ENCODE measurements around the gene RPL27A.

The RPL27A gene

DNA sequence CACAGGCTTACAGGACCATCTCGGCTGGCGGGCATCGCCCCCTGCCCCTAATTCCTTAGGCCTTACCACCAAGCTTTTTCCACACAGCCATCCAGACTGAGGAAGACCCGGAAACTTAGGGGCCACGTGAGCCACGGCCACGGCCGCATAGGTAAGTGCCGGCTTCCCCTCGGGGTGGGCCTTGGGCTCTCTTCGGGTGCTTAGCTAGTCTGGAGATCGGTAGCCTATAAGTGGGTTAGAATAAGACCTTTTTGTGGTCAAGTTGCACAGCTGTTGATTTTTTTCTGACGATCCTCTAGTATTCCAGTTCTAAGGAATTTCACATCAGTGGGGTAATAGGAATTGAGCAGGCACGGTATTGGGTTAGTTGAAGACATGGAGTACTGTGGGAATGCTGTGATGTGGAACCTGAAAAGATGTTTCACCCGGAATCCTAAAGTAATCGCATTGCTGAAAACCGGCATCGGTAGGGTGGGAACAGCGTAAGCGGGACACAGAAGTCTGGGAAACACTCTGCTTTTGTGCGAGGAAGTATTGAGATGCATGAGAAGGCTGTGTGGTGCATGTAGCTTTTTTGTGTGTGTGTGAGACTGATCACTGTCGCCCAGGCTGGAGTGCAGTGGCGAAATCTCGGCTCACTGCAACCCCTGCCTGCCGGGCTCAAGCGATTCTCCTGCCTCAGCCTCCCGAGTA is 669 bp downstream of the RPL27A start:
- H3K27ac ChIP-seq (ENCODE audit: extremely low read depth, low read depth, low read length), result peak overlapping the region; percentile 84
- peak overlapping the region; percentile 94 for H3K4me3 ChIP-seq (ENCODE audit: low read depth, low read length)
- H3K36me3 ChIP-seq (ENCODE audit: control insufficient read depth in 2 of 2, insufficient read depth in 1 of 2, low read length in 2 of 2), result peaks cover 3 to 61% of the 10 kb centered on the region in 2 experiments
- H3K4me1 ChIP-seq (ENCODE audit: control insufficient read depth, insufficient read depth, low read length), result no peaks in the 10 kb centered on the region
- H3K9me3 ChIP-seq (ENCODE audit: control insufficient read depth, insufficient read depth, low read depth, low read length), result no peaks in the 10 kb centered on the region
- ChIA-PET CTCF (interaction anchor here (0.6 to 1.5 kb wide), 4 partner anchors 85 to 250 kb away, joined by 3 read pairs; no protein-coding TSS in a partner anchor), POLR2A (interaction anchor here (0.7 to 2.2 kb wide), 16 partner anchors 8 to 634 kb away, joined by 3 to 11 read pairs (median 5); a partner anchor contains a TSS)
- TF ChIP-seq ZBTB17 (tag by site-specific recombination; IDR thresholded peaks at IDR 0.05) (no peak), ZNF302 (tag by site-specific recombination; IDR thresholded peaks at IDR 0.05; ENCODE audit: low read depth) (no peak), ZNF571 (tag by site-specific recombination; IDR thresholded peaks at IDR 0.05) (no peak), ZSCAN30 (tag by site-specific recombination; IDR thresholded peaks at IDR 0.05) (no peak), ZNF791 (tag by site-specific recombination; IDR thresholded peaks at IDR 0.05) (no peak), ZNF48 (tag by site-specific recombination; IDR thresholded peaks at IDR 0.05) (no peak)
- TF ChIP-seq, protein P1, sequence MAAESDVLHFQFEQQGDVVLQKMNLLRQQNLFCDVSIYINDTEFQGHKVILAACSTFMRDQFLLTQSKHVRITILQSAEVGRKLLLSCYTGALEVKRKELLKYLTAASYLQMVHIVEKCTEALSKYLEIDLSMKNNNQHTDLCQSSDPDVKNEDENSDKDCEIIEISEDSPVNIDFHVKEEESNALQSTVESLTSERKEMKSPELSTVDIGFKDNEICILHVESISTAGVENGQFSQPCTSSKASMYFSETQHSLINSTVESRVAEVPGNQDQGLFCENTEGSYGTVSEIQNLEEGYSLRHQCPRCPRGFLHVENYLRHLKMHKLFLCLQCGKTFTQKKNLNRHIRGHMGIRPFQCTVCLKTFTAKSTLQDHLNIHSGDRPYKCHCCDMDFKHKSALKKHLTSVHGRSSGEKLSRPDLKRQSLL (tag by site-specific recombination; IDR thresholded peaks at IDR 0.05), result no peak
- TF ChIP-seq, protein P2, sequence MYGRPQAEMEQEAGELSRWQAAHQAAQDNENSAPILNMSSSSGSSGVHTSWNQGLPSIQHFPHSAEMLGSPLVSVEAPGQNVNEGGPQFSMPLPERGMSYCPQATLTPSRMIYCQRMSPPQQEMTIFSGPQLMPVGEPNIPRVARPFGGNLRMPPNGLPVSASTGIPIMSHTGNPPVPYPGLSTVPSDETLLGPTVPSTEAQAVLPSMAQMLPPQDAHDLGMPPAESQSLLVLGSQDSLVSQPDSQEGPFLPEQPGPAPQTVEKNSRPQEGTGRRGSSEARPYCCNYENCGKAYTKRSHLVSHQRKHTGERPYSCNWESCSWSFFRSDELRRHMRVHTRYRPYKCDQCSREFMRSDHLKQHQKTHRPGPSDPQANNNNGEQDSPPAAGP (tag by site-specific recombination; IDR thresholded peaks at IDR 0.05), result no peak
- TF ChIP-seq, protein P3, sequence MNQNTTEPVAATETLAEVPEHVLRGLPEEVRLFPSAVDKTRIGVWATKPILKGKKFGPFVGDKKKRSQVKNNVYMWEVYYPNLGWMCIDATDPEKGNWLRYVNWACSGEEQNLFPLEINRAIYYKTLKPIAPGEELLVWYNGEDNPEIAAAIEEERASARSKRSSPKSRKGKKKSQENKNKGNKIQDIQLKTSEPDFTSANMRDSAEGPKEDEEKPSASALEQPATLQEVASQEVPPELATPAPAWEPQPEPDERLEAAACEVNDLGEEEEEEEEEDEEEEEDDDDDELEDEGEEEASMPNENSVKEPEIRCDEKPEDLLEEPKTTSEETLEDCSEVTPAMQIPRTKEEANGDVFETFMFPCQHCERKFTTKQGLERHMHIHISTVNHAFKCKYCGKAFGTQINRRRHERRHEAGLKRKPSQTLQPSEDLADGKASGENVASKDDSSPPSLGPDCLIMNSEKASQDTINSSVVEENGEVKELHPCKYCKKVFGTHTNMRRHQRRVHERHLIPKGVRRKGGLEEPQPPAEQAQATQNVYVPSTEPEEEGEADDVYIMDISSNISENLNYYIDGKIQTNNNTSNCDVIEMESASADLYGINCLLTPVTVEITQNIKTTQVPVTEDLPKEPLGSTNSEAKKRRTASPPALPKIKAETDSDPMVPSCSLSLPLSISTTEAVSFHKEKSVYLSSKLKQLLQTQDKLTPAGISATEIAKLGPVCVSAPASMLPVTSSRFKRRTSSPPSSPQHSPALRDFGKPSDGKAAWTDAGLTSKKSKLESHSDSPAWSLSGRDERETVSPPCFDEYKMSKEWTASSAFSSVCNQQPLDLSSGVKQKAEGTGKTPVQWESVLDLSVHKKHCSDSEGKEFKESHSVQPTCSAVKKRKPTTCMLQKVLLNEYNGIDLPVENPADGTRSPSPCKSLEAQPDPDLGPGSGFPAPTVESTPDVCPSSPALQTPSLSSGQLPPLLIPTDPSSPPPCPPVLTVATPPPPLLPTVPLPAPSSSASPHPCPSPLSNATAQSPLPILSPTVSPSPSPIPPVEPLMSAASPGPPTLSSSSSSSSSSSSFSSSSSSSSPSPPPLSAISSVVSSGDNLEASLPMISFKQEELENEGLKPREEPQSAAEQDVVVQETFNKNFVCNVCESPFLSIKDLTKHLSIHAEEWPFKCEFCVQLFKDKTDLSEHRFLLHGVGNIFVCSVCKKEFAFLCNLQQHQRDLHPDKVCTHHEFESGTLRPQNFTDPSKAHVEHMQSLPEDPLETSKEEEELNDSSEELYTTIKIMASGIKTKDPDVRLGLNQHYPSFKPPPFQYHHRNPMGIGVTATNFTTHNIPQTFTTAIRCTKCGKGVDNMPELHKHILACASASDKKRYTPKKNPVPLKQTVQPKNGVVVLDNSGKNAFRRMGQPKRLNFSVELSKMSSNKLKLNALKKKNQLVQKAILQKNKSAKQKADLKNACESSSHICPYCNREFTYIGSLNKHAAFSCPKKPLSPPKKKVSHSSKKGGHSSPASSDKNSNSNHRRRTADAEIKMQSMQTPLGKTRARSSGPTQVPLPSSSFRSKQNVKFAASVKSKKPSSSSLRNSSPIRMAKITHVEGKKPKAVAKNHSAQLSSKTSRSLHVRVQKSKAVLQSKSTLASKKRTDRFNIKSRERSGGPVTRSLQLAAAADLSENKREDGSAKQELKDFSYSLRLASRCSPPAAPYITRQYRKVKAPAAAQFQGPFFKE (tag by site-specific recombination; IDR thresholded peaks at IDR 0.05; ENCODE audit: borderline replicate concordance), result no peak
- TF ChIP-seq, protein P4, sequence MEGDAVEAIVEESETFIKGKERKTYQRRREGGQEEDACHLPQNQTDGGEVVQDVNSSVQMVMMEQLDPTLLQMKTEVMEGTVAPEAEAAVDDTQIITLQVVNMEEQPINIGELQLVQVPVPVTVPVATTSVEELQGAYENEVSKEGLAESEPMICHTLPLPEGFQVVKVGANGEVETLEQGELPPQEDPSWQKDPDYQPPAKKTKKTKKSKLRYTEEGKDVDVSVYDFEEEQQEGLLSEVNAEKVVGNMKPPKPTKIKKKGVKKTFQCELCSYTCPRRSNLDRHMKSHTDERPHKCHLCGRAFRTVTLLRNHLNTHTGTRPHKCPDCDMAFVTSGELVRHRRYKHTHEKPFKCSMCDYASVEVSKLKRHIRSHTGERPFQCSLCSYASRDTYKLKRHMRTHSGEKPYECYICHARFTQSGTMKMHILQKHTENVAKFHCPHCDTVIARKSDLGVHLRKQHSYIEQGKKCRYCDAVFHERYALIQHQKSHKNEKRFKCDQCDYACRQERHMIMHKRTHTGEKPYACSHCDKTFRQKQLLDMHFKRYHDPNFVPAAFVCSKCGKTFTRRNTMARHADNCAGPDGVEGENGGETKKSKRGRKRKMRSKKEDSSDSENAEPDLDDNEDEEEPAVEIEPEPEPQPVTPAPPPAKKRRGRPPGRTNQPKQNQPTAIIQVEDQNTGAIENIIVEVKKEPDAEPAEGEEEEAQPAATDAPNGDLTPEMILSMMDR (tag by site-specific recombination; IDR thresholded peaks at IDR 0.05), result no peak

DNA sequence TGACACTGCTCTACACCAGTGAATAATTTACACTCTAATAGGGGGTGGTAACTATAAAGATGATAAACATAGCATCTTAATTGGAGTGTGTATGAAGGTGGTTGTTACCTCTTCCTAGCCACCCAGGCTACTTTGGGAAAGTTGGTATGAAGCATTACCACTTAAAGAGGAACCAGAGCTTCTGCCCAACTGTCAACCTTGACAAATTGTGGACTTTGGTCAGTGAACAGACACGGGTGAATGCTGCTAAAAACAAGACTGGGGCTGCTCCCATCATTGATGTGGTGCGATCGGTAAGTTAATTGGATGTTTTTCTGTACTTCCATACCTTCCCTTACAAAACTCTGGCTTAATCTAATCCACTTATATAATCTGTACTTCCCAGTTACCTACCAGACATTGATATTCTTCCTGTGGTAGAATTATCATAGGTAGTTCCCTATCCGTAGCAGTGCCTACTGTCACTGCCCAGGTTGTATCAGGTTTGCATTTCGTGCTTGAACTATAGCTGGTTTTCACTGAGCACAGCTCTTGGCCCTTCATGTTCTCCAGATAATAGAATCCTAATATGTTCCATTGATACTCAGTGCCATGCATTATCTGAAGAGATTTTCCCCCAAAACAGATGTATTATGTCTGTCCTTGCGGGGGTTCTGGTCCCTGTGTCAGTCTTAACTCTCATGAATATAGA is 2.2 kb downstream of the RPL27A start:
- ChIA-PET CTCF (no interaction called here), POLR2A (no interaction called here)
- Histone ChIP-seq H3K27ac (ENCODE audit: extremely low read depth, low read depth, low read length) (no peak overlapping the region), H3K36me3 (ENCODE audit: control insufficient read depth in 2 of 2, insufficient read depth in 1 of 2, low read length in 2 of 2) (peaks cover 3 to 51% of the 10 kb centered on the region in 2 experiments), H3K9me3 (ENCODE audit: control insufficient read depth, insufficient read depth, low read depth, low read length) (no peaks in the 10 kb centered on the region), H3K4me1 (ENCODE audit: control insufficient read depth, insufficient read depth, low read length) (no peaks in the 10 kb centered on the region), H3K4me3 (ENCODE audit: low read depth, low read length) (no peak overlapping the region)
- TF ChIP-seq ZNF48 (tag by site-specific recombination; IDR thresholded peaks at IDR 0.05), result no peak
- no peak for TF ChIP-seq ZNF350 (tag by site-specific recombination; IDR thresholded peaks at IDR 0.05)
- TF ChIP-seq GLI2 (tag by site-specific recombination; IDR thresholded peaks at IDR 0.05; ENCODE audit: borderline replicate concordance, low read depth), result no peak
- no peak for TF ChIP-seq ZNF184 (tag by site-specific recombination; IDR thresholded peaks at IDR 0.05)
- no peak for TF ChIP-seq ZNF146 (tag by site-specific recombination; IDR thresholded peaks at IDR 0.05)
- no peak for TF ChIP-seq ZSCAN30 (tag by site-specific recombination; IDR thresholded peaks at IDR 0.05)
- no peak for TF ChIP-seq ZNF239 (tag by site-specific recombination; IDR thresholded peaks at IDR 0.05)
- TF ChIP-seq ZNF19 (tag by site-specific recombination; IDR thresholded peaks at IDR 0.05; ENCODE audit: low read depth), result no peak
- TF ChIP-seq ZNF335 (tag by site-specific recombination; conservative IDR thresholded peaks at IDR 0.05), result no peak
